OCI-LY3 (cell line): ENCODE data around the gene SPECC1.

Experiments used
- H2AFZ ChIP-seq: fragments of 200-600, 300-600 bp; shearing (Covaris generic); 2 replicates; pipeline ENCODE4 v1.6.0; 2014; ENCODE audit warnings: antibody characterized with exemption, low read depth, low read length
- H3K27ac ChIP-seq: fragments of 200-600, 300-600 bp; sonication (generic); 2 replicates; pipeline ENCODE4 v1.5.1; 2014; ENCODE audit warnings: mild to moderate bottlenecking, low read length, moderate library complexity, mixed read lengths
- H3K27me3 ChIP-seq: fragments of 200-600, 300-600 bp; sonication (generic); 2 replicates; pipeline ENCODE4 v1.6.1; 2014; ENCODE audit warnings: low read depth, low read length, mixed read lengths
- H3K36me3 ChIP-seq: fragments of 200-600, 300-600 bp; sonication (generic); replicated peaks from 2 replicates; pipeline ENCODE3; 2014; ENCODE audit warnings: low read depth, low read length, mixed read lengths
- H3K4me1 ChIP-seq: fragments of 300-600, 200-600 bp; sonication (generic); 2 replicates; pipeline ENCODE4 v1.6.1; 2014; ENCODE audit warnings: low read length, mixed read lengths
- H3K4me2 ChIP-seq: fragments of 200-600, 300-600 bp; sonication (generic); 2 replicates; pipeline ENCODE4 v1.6.1; 2014; ENCODE audit warnings: low read length, mixed read lengths
- H3K4me3 ChIP-seq: fragments of 300-600, 200-600 bp; sonication (generic); 2 replicates; pipeline ENCODE4 v1.5.1; 2014; ENCODE audit warnings: antibody characterized with exemption, mild to moderate bottlenecking, low read length, moderate library complexity
- H3K79me2 ChIP-seq: fragments of 300-600, 200-600 bp; shearing (Covaris generic); 2 replicates; pipeline ENCODE4 v1.6.1; 2014; ENCODE audit warnings: mild to moderate bottlenecking, low read length, mixed read lengths
- H3K9ac ChIP-seq: fragments of 300-600, 200-600 bp; shearing (Covaris generic); 2 replicates; pipeline ENCODE4 v1.6.0; 2014; ENCODE audit warnings: mild to moderate bottlenecking, low read length, moderate library complexity
- H3K9me3 ChIP-seq: fragments of 200-600, 300-600 bp; shearing (Covaris generic); 2 replicates; pipeline ENCODE4 v1.6.1; 2014; ENCODE audit warnings: low read length, mixed read lengths; ENCODE audit not compliant: insufficient read depth
- H4K20me1 ChIP-seq: fragments of 200-600, 300-600 bp; sonication (generic); 2 replicates; pipeline ENCODE4 v1.6.1; 2016; ENCODE audit warnings: low read length, mixed read lengths; ENCODE audit not compliant: insufficient read depth
- EZH2phosphoT487 ChIP-seq: fragments of 200-600 bp; shearing (Covaris generic); IDR thresholded peaks from 2 replicates; pipeline ENCODE4 v1.6.1; 2018; ENCODE audit warnings: antibody characterized with exemption, mixed run types, low read depth
- TF ChIP-seq, protein P1 (sequence below): fragments of 200-600, 300-600 bp; sonication (generic); IDR thresholded peaks from 2 replicates; pipeline ENCODE4 v1.5.1; 2014; ENCODE audit warnings: antibody characterized with exemption, low read length, low read depth

Gene SPECC1

DNA sequence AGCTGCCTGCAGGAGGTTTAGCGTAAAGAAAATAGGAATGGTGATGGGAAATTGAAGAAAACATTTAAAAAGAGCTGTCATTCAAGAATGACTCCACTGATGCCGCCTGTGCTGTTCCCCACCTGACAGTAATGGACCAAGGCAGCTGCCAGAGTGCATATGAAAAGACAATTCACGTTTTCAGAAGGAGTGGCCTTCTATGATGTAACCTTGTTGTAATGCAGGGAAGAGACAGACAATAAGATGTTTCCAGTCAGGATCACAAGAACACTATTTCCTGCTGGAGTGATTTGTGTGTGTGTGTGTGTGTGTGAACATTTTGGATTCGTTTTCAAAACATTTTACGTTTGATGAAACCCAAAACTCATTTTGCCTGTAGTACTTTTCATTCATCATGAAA, 254.4 kb downstream of the SPECC1 start:
- H3K79me2 ChIP-seq, result no peaks in the 10 kb centered on the region
- H2AFZ ChIP-seq, result no peak overlapping the region
- H3K27me3 ChIP-seq, result no peaks in the 10 kb centered on the region
- H3K9ac ChIP-seq, result no peak overlapping the region
- H3K9me3 ChIP-seq, result no peaks in the 10 kb centered on the region
- H3K36me3 ChIP-seq, result no peaks in the 10 kb centered on the region
- H3K4me1 ChIP-seq, result no peaks in the 10 kb centered on the region
- H3K4me2 ChIP-seq, result no peak overlapping the region
- TF ChIP-seq EZH2phosphoT487, result no peak
- TF ChIP-seq, protein P1, sequence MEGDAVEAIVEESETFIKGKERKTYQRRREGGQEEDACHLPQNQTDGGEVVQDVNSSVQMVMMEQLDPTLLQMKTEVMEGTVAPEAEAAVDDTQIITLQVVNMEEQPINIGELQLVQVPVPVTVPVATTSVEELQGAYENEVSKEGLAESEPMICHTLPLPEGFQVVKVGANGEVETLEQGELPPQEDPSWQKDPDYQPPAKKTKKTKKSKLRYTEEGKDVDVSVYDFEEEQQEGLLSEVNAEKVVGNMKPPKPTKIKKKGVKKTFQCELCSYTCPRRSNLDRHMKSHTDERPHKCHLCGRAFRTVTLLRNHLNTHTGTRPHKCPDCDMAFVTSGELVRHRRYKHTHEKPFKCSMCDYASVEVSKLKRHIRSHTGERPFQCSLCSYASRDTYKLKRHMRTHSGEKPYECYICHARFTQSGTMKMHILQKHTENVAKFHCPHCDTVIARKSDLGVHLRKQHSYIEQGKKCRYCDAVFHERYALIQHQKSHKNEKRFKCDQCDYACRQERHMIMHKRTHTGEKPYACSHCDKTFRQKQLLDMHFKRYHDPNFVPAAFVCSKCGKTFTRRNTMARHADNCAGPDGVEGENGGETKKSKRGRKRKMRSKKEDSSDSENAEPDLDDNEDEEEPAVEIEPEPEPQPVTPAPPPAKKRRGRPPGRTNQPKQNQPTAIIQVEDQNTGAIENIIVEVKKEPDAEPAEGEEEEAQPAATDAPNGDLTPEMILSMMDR, result no peak
- H3K4me3 ChIP-seq, result no peak overlapping the region
- H4K20me1 ChIP-seq, result no peaks in the 10 kb centered on the region
- H3K27ac ChIP-seq, result no peak overlapping the region

DNA sequence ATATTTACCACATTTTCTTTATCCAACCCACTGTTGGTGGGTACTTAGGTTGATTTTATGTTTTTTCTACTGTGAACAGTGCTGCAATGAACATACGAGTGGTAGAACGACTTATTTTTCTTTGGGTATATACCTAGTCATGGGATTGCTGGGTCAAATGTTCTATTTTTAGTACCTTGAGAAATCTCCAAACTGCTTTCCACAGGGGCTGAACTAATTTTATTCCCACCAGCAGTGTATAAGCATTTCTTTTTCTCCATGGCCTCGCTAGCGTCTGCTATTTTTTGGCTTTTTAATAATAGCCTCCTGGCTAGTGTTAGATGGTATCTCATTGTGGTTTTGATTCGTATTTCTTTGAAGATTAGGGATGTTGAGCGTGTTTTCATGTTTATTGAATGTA, 255.8 kb downstream of the SPECC1 start:
- H3K36me3 ChIP-seq, result no peaks in the 10 kb centered on the region
- H4K20me1 ChIP-seq, result no peaks in the 10 kb centered on the region
- no peaks in the 10 kb centered on the region for H3K27me3 ChIP-seq
- no peak overlapping the region for H3K9ac ChIP-seq
- TF ChIP-seq, protein P1, result no peak
- no peak for TF ChIP-seq EZH2phosphoT487
- no peaks in the 10 kb centered on the region for H3K4me1 ChIP-seq
- H3K4me2 ChIP-seq, result no peak overlapping the region
- no peaks in the 10 kb centered on the region for H3K79me2 ChIP-seq
- no peak overlapping the region for H2AFZ ChIP-seq
- no peak overlapping the region for H3K27ac ChIP-seq
- no peaks in the 10 kb centered on the region for H3K9me3 ChIP-seq
- H3K4me3 ChIP-seq, result no peak overlapping the region

DNA sequence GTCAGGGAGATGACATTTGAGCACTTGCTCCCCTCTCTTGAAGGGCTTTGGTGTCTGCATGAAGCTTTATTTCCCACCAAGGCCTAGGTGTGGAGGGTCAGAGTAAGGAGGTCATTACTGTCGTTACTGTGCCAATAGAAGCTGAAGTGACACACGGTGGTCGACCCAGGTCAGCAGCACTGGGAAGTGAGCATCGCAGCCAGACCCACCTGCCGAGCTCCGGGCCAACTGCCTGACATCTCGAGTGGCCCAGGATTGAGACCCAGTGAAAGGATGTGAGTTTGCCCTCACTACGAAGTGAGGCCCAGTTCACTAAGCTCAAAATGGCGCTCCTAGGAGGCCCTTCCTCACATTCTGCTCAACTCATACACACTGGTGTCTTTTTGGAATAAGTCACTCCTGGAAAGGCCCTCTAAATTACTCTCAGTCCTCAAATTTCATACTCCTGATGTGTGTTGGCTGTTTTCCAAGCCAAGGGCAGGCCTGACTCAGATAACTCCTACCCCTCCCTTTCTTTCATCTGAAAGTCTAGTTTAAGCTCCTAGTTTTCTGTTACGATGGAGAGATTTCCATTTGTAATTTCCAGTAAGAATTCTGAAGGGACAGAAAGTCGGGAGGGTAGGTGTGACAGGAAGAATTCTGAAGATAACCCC, 257.8 kb downstream of the SPECC1 start:
- Histone ChIP-seq H3K27me3 (no peaks in the 10 kb centered on the region), H3K79me2 (no peaks in the 10 kb centered on the region), H4K20me1 (no peaks in the 10 kb centered on the region), H2AFZ (no peak overlapping the region), H3K9me3 (no peaks in the 10 kb centered on the region), H3K4me2 (no peak overlapping the region), H3K9ac (no peak overlapping the region), H3K27ac (no peak overlapping the region), H3K36me3 (no peaks in the 10 kb centered on the region), H3K4me3 (no peak overlapping the region), H3K4me1 (no peaks in the 10 kb centered on the region)
- TF ChIP-seq, protein P1, result no peak
- no peak for TF ChIP-seq EZH2phosphoT487

DNA sequence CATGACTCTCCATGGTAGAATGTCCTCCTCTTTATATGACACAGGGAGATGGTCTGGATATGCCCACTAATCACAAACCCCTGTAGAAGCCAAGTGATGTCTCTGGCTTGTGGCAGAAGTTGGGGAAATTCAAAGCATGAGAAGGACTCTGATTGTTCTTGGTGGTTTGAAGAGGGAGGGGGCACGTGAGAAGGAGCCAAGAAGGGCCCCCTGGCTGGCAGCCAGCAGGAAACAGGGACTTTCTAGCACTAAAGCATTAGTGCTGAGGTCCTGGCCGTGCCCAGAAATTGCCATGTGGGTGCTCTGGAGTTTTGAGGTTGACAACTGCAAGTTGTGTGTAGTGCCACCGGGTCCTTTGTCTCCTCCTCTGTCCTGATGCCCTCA, 258.3 kb downstream of the SPECC1 start:
- H3K9ac ChIP-seq, result no peak overlapping the region
- no peaks in the 10 kb centered on the region for H3K4me1 ChIP-seq
- no peaks in the 10 kb centered on the region for H4K20me1 ChIP-seq
- H3K4me3 ChIP-seq, result no peak overlapping the region
- TF ChIP-seq EZH2phosphoT487, result no peak
- TF ChIP-seq, protein P1, result no peak
- no peaks in the 10 kb centered on the region for H3K9me3 ChIP-seq
- no peaks in the 10 kb centered on the region for H3K79me2 ChIP-seq
- no peaks in the 10 kb centered on the region for H3K27me3 ChIP-seq
- no peak overlapping the region for H2AFZ ChIP-seq
- no peaks in the 10 kb centered on the region for H3K36me3 ChIP-seq
- no peak overlapping the region for H3K4me2 ChIP-seq
- H3K27ac ChIP-seq, result no peak overlapping the region
